CD4-positive, alpha-beta T cell treated with Interleukin-2 at 100 ng/mL for 4 hours (primary cell): Measurements from ENCODE around the gene NCBP3.
"Not testable (repeated sequence)": the region's sequence is repeated elsewhere in the genome, so short reads cannot be mapped to it uniquely, and the experiment has no call there.

Experiments
- DNase-seq: peaks from one replicate; pipeline ENCODE4 v3.0.0-alpha.2; 2020; ENCODE audit warnings: low spot score

Gene NCBP3

DNA sequence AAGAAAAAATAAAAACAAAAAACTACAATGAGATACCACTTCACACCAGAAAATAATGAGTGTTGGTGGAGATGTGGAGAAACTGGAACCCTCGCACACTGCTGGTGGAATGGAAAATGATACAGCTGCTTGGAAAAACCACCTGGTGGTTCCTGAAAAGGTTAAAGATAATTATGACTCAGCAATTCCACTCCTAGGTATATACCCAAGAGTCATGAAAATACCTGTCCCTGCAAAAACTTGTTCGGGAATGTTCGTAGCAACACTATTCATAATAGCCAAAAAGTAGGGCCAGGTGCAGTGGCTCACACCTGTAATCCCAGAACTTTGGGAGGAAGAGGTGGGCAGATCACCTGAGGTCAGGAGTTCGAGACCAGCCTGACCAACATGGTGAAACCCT lies 36.9 kb downstream of the NCBP3 start:
- no peak for DNase-seq

DNA sequence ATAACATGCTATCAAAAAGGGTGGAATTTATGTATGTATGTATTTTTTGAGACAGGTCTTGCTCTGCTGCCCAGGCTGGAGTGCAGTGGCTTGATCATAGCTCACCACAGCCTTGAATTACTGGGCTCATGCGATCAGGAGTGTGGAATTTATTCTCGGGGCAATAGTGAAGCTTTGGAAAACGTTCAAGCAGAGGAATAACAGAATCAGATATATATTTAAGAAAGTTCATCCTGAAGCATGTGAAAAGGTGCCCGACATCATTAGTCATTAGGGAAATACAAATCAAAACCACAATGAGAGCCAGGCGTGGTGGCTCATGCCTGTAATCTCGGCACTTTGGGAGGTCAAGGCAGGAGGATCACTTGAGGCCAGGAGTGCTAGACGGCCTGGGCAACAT lies 37.3 kb downstream of the NCBP3 start:
- no peak for DNase-seq

DNA sequence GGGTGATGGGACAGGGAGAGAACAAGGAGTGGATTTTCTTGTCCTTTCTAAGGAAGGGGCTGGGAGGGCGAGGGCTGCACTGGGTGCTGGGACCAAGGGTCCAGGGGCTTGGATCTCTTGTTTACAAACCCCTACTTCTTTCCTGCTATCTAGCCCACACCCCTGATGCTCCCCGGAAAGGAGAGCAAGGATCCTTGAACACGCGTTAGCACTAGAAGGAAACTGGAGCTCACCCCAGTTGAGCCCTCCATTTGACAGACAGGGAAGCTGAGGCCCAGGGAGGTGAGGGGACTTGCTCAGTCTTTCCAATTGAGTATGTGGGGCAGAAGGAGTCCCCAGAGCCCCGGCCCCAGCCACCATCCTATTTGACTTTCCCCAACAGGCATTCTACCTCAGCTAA lies 40.5 kb downstream of the NCBP3 start:
- DNase-seq = no peak

- peak; percentile 7 for DNase-seq
Observed at GRCh38 chr17:3804503-3804931, 41.5 kb downstream of the NCBP3 start.

DNA sequence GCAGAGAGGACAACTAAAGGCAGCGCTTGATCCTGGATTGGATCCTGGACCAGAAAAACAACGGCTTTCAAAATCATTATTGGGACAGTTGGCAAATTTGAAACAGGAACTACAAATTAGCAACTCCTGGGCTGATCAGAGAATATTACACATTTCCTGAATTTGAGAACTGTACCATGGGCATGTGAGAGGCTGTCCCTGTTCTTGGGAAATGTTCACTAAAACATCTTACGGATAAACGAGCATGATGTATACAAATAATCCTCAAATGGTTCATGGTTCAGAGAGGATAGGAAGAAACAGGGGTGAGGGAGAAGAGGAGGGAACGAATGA lies 42.8 kb downstream of the NCBP3 start:
- no peak for DNase-seq

DNA sequence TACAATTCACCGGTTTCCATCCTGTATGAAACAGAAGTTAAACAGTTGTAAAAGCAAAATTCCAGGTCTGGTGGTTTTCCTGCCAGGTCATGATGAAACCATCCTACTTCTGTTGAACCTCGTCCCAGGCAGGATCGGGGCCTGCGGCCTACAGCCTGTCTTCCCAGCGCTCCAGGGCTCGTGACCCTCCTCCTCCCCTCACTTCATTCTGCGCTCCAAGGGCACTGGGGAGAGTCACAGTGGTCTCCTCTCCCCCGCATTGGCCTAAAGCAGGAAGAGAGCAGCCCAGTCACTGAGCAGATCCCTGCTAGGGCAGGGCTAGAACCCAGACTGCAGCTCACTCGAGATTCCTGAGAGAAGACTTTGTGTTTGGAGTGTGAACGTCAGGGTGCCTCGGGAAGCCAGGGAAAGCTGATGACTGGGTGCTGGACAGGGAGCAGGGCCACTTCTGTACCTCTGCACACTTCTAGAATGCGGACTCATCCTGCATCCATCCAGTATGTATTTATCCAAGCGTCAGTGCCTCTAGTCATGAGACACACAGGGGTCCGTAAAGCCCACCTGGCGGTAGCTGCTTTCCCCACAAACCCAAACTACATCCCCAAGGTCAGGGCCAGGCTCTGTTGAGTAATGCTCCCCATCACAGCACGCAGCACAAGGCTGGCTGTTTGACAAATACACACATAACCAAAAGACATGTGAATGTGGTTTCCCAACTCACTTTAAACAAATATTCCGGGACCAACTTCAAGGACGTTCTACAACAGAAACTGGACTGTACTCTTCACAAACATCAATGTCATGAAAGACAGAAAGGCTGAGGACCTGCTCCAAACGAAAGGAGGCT lies 43.4 kb downstream of the NCBP3 start:
- DNase-seq = no peak

DNA sequence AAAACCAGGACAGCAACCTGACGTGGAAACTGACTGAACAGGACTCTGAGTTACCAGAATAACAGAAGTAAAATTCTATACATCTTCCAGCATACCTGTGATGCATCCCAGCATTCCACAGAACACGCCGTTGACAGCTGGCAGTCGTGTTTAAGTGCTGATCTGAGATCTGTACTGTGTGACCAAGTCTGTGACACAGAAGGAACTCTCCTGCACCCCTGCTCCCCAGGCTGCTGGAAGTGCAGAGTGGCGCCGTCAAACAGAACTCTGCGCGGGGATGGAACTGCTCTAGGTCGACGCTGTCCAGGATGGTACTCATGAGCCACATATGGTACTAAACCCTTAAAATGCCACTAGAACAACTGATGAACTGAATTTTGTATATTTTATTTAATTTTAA lies 44.3 kb downstream of the NCBP3 start:
- DNase-seq = no peak

DNA sequence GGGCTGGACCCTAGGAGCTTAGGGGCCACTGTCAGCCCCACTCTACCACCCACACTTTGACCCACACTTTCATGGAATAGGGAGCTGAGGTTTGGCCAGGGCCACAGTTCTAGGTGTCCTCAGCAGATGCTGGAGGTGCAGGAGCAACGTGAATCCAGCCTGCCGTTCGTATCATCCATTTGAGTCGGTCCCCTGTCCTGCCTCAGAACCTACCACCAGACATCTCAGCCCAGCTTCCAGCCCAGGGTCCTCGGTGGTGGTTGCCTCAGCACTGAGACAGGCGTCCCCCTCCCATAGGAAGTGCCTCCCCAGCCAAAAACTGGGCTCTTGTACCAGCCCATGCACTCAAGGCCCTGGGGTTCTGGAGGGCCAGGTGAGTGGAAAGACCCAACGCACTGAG lies 44.7 kb downstream of the NCBP3 start:
- no peak for DNase-seq

- DNase-seq = no peak
Observed at GRCh38 chr17:3800362-3801271, 45.4 kb downstream of the NCBP3 start, which contains the start of gene ITGAE. Gene ITGAE (minus strand): TSS chr17:3801188. CDS start chr17:3801144, 44 bp downstream.

GRCh38 chr17:3799181-3799945 lies 46.7 kb downstream of the NCBP3 start:
- no peak for DNase-seq

GRCh38 chr17:3798273-3799180 lies 47.5 kb downstream of the NCBP3 start:
- DNase-seq = peak; percentile 20

DNA sequence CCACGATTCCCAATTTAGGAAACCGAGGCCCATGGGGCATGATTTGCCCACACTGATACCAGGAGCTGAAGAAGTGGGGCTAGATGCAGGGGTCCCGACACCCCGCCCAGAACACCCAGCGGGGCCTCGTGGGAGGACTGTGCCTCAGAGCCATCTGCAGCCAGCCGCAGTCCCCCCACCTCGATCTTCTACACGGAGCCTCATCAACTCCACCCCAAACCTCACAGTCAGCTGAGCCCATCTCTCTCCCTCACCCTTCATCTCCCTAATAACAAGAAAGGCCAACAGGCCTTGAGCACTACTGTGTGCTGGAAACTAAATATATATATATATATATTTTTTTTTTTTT lies 49.2 kb downstream of the NCBP3 start:
- peak; percentile 74 for DNase-seq

DNA sequence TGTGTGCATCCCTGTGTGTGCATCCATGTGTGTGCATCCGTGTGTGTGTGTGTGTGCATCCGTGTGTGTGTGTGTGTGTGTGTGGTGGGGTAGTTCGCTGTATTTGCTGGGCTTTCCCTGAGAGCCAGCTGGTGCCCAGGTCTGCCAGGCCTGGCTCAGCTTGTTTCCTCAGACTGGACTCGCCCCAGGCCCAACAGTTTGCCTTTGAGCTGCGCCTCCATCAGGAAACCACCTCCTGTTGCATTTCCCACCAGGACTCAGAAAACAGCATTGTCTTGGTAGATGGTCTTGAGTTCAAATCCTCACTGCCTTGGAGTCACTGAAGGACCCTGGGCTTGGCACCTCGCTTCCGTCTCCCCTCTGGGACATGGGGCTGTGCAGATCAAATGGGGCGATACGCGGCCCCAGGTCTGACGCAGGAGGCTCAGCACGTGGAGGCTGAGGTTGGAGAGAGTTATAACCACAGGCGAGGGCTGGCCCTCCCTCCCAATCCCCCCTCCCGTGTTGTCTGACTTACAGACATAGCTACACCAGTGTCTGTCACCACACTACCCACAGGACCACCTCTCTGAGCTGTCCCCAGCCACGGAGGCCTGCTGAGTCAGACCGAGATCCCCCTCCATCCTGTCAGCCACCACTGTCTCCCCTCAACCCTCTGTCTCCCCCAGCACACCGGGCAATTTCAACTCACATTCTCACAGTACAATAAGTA lies 49.8 kb downstream of the NCBP3 start:
- DNase-seq = peak; percentile 92

- no peak for DNase-seq
Observed at GRCh38 chr17:3795390-3796102, 50.5 kb downstream of the NCBP3 start.

- peak; percentile 86 for DNase-seq
Observed at GRCh38 chr17:3794557-3795389, 51.3 kb downstream of the NCBP3 start.

GRCh38 chr17:3794152-3794551 lies 51.9 kb downstream of the NCBP3 start:
- DNase-seq = not testable (repeated sequence)

- not testable (repeated sequence) for DNase-seq
Observed at GRCh38 chr17:3793258-3793657, 52.8 kb downstream of the NCBP3 start.

DNA sequence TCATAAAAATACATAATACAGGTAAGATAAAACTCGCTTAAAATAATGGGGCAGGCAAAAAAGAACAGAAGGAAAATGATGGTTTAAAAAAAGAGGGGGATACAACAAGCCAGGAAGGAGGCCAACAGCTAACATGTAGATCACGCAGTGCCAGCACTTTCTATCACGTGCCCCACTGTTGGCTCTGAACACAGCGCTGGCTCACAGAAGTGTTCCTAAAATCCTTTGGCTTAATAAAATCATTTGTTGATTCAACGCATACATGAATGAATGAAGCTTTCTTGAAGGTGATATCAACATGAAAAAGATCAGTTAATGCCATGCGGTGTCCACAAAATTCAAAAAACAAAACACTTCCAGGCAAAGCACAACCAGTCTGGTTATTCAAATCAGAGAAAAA lies 53.6 kb downstream of the NCBP3 start:
- DNase-seq = no peak

DNA sequence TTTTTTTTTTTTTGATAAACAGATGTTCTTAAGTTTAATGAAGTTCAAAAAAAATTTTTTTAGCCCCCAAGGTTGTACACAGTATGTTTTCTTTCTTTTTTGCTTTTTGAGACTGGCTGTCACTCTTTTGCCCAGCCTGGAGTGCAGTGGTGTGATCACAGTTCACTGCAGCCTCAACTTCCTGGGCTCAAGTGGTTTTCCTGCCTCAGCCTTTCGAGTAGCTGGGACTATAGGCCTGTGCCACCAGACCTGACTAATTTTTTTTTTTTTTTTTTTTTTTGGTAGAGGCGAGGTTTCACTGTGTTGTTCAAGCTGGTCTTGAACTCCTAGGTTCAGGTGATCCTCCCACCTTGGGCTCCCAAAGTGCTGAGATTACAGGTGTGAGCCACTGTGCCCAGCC lies 57.8 kb downstream of the NCBP3 start:
- peak; percentile 67 for DNase-seq
